HepG2 (cell line): Measurements from ENCODE around the gene DPH3. TPM values are rescaled to one million over a fixed set of nuclear protein-coding genes. Genes with fewer than 3 reads are reported as not detected.

Experiments
- ATAC-seq: fragments of 200-7000 bp; cut with Tn5 transposase; 3 replicates; pipeline ENCODE4 v1.9.1; 2020; ENCODE audit warnings: mild to moderate bottlenecking, moderate library complexity
- BruUV-seq: library from RNA; stranded (reverse); fragments of 400-500 nt; replicated peaks from 2 replicates; lab custom pipeline; 2021; lab: Mats Ljungman, UMichigan
- CTCF ChIA-PET: fragments of 300-600 bp; formaldehyde crosslinking; extraction: SDS; loops from one replicate; lab custom pipeline; 2021; ENCODE audit warnings: low total read pairs, inconsistent platforms, low intra/inter-chr PET ratio; lab: Yijun Ruan, JAX
- POLR2A ChIA-PET: fragments of 350-600 bp; sonication (Branson Sonifier 250); formaldehyde crosslinking; loops from one replicate; lab custom pipeline; 2020; ENCODE audit warnings: antibody characterized with exemption, inconsistent platforms; lab: Yijun Ruan, JAX
- DNase-seq: peaks from one replicate; pipeline ENCODE4 v3.0.0-alpha.2; 2015; ENCODE audit warnings: low spot score
- FAIRE-seq: peaks from 3 replicates; lab custom pipeline; 2011; peaks lifted over from hg19 to GRCh38; lab: Jason Lieb, UNC
- H2AFZ ChIP-seq: one replicate; pipeline ENCODE4 v1.6.1; 2011; ENCODE audit warnings: low read length, inconsistent platforms
- H3K27ac ChIP-seq: fragments of 300-600 bp; 3 replicates; pipeline ENCODE4 v1.8.0; 2011; ENCODE audit warnings: mixed run types, mild to moderate bottlenecking, mixed read lengths, low read length, inconsistent platforms; ENCODE audit not compliant: insufficient read depth; ENCODE audit errors: extremely low read length
- H3K27me3 ChIP-seq, 2 experiments: fragments of 200-600 bp in 1 of 2; 2 replicates in 1 of 2; 3 replicates in 1 of 2; pipeline versions ENCODE4 v1.6.0 to v1.8.0; 2011; ENCODE audit warnings: low read length in 2 of 2, mild to moderate bottlenecking in 2 of 2, moderate library complexity in 2 of 2, inconsistent platforms in 1 of 2; ENCODE audit not compliant: insufficient read depth in 2 of 2, control insufficient read depth in 1 of 2
- H3K36me3 ChIP-seq, 2 experiments: fragments of 200-600 bp in 1 of 2; replicated peaks in 1 of 2; 2 replicates in 1 of 2; 3 replicates in 1 of 2; pipeline versions ENCODE4 v1.5.1 to v1.8.0; 2011; ENCODE audit warnings: low read length in 2 of 2, inconsistent platforms in 1 of 2; ENCODE audit not compliant: insufficient read depth in 2 of 2, control insufficient read depth in 1 of 2
- H3K4me1 ChIP-seq: 2 replicates; pipeline ENCODE4 v1.5.1; 2012; ENCODE audit warnings: low read length, inconsistent platforms; ENCODE audit not compliant: insufficient read depth
- H3K4me2 ChIP-seq: 2 replicates; pipeline ENCODE4 v1.6.0; 2011; ENCODE audit warnings: low read depth, low read length, inconsistent platforms
- H3K4me3 ChIP-seq, 3 experiments: fragments of 200-600 bp in 1 of 3; sonication (generic), shearing (Covaris generic) in 1 of 3; replicated peaks in 1 of 3; 2 replicates each; pipeline ENCODE4 v1.5.1; 2011 to 2016; ENCODE audit warnings: low read length in 3 of 3, inconsistent platforms in 2 of 3, low read depth in 2 of 3, mild to moderate bottlenecking in 2 of 3, control low read depth in 1 of 3, mixed read lengths in 1 of 3; ENCODE audit not compliant: insufficient read depth in 1 of 3
- H3K79me2 ChIP-seq: one replicate; pipeline ENCODE4 v1.6.1; 2011; ENCODE audit warnings: low read length, inconsistent platforms; ENCODE audit not compliant: insufficient read depth
- H3K9ac ChIP-seq: 2 replicates; pipeline ENCODE4 v1.6.0; 2011; ENCODE audit warnings: mild to moderate bottlenecking, low read depth, low read length, inconsistent platforms; ENCODE audit not compliant: insufficient read depth
- H3K9me3 ChIP-seq: 2 replicates; pipeline ENCODE4 v1.5.1; 2012; ENCODE audit warnings: mild to moderate bottlenecking, low read length
- H4K20me1 ChIP-seq: 2 replicates; pipeline ENCODE4 v1.6.0; 2011; ENCODE audit warnings: inconsistent platforms, mild to moderate bottlenecking, low read length, moderate library complexity; ENCODE audit not compliant: insufficient read depth
- CEBPG ChIP-seq: IDR thresholded peaks from 2 replicates; pipeline ENCODE4 v1.6.1; 2016
- CHD4 ChIP-seq: fragments of 200-600 bp; sonication (generic); IDR thresholded peaks from 2 replicates; pipeline ENCODE4 v1.7.0; 2017; ENCODE audit warnings: mild to moderate bottlenecking, low read length, borderline replicate concordance
- JUNB ChIP-seq: sonication (generic); formaldehyde crosslinking; IDR thresholded peaks from 2 replicates; pipeline ENCODE4 v1.8.0; 2022; ENCODE audit warnings: missing genetic modification reagents, mild to moderate bottlenecking, borderline replicate concordance
- ZNF619 ChIP-seq: sonication (generic); formaldehyde crosslinking; IDR thresholded peaks from 2 replicates; pipeline ENCODE4 v1.4.0; 2020; ENCODE audit warnings: mild to moderate bottlenecking, missing genetic modification reagents
- ZNF800 ChIP-seq: sonication (generic); formaldehyde crosslinking; IDR thresholded peaks from 2 replicates; pipeline ENCODE4 v1.4.0; 2020; ENCODE audit warnings: missing genetic modification reagents
- WGBS: methylation state at CpG from one replicate; pipeline ENCODE4 v1.1.6; 2017; ENCODE audit warnings: low lambda C conversion rate; 5-methylcytosine and 5-hydroxymethylcytosine counted together
- in situ Hi-C: cut with HindIII; loops from 2 replicates; pipeline ENCODE4 v1.10.0; 2017; ENCODE audit warnings: low pct_unique_long_range_greater_than_20kb; ENCODE audit not compliant: extremely low pct_ligation_motif_present
- intact Hi-C: fragments of 100-400 bp; cut with micrococcal nuclease; formaldehyde crosslinking; loops from one replicate; pipeline ENCODE4 v1.10.0; 2022; ENCODE audit not compliant: unreplicated experiment
- polyA plus RNA-seq, 8 experiments: library from polyadenylated mRNA; depleted of rRNA in 3 of 8; stranded (reverse) in 7 of 8; unstranded in 1 of 8; fragments of >200 nt; fragmentation: Illumina TruSeq in 4 of 8; extraction: Trizol in 4 of 8; gene quantifications; 2 replicates each; pipeline versions ENCODE4 v1.2.1 to v1.2.3, GENCODE V29; 2011 to 2016; ENCODE audit warnings: low read depth in 4 of 8, missing spikeins in 1 of 8, mixed read lengths in 1 of 8; ENCODE audit not compliant: insufficient read depth in 1 of 8
- total RNA-seq, 5 experiments: library from RNA; depleted of rRNA; stranded (reverse); fragments of >200 nt; fragmentation: Illumina TruSeq; extraction: Trizol; gene quantifications; 2 replicates each; pipeline ENCODE4 v1.2.3, GENCODE V29; 2016; ENCODE audit warnings: low read depth in 1 of 5
- TF ChIP-seq, protein P1 (sequence below): sonication (generic); formaldehyde crosslinking; IDR thresholded peaks from 2 replicates; pipeline ENCODE4 v1.5.0; 2020; ENCODE audit warnings: mild to moderate bottlenecking, missing genetic modification reagents
- TF ChIP-seq, protein P2 (sequence below): IDR thresholded peaks from 2 replicates; pipeline ENCODE4 v1.6.1; 2012; ENCODE audit warnings: low read length, improper control_type of control experiment
- TF ChIP-seq, protein P3 (sequence below): sonication (generic); formaldehyde crosslinking; conservative IDR thresholded peaks from 2 replicates; pipeline ENCODE4 v1.4.0; 2020; ENCODE audit warnings: missing genetic modification reagents
- TF ChIP-seq, protein P4 (sequence below): sonication (generic); formaldehyde crosslinking; IDR thresholded peaks from 2 replicates; pipeline ENCODE4 v1.4.0; 2020; ENCODE audit warnings: missing genetic modification reagents, mild to moderate bottlenecking, borderline replicate concordance

DPH3 gene
- total and polyA plus RNA-seq, 2 of the 13 experiments (the other 11 are each of a cell fraction or from before 2014, with no cell fraction given), result 18.3 to 21.6 TPM

DNA sequence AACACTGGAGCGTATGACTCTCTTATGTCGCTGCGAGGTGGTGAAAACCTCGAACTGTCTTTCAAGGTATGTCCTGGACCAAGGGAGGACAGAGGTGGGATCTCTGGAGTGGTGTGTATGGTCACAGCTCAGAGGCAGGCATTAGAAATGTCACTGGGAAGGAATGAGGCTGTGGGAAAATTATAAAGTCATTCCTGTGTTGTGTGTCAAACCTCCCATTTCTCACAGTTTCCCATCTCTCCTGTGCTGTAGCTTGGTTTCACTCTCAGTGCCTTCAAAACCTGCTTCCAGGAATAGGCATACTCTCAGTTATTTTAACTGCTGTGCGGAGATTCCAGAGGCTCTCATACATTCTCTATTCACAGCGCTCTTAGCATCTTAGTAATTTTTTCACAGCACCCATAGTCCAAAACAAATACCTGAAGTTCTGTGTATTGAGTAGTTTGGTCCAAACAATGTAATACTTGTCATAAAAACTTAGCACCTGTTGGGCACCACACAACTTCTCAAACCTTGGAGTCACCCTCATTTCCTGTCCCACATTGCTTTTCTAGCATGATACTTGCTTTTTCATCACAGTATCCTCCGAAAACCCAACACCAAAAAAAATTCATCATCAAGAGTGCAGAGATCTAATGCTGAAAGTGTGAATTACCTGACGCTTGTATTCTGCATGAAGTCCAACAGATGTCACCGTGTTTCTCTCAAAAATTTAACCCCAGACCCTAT, 53.4 kb downstream of the DPH3 start:
- Histone ChIP-seq H3K4me1 (no peaks in the 10 kb centered on the region), H3K4me2 (no peak overlapping the region), H3K79me2 (no peaks in the 10 kb centered on the region), H2AFZ (no peak overlapping the region), H3K36me3 (no peaks in the 10 kb centered on the region), H3K27ac (no peak overlapping the region), H4K20me1 (no peaks in the 10 kb centered on the region)
- intact Hi-C loops, result no loop called here
- ATAC-seq (no peak), DNase-seq (no peak)
- CTCF ChIA-PET, result no interaction called here
- WGBS, result 36% methylated on average over 9 of the region's 9 CpGs
- TF ChIP-seq JUNB (CRISPR knock-in tag) (no peak), ZNF800 (CRISPR knock-in tag) (no peak), CEBPG (CRISPR knock-in tag) (no peak), CHD4 (no peak), ZNF619 (CRISPR knock-in tag) (no peak)
- TF ChIP-seq, protein P1, sequence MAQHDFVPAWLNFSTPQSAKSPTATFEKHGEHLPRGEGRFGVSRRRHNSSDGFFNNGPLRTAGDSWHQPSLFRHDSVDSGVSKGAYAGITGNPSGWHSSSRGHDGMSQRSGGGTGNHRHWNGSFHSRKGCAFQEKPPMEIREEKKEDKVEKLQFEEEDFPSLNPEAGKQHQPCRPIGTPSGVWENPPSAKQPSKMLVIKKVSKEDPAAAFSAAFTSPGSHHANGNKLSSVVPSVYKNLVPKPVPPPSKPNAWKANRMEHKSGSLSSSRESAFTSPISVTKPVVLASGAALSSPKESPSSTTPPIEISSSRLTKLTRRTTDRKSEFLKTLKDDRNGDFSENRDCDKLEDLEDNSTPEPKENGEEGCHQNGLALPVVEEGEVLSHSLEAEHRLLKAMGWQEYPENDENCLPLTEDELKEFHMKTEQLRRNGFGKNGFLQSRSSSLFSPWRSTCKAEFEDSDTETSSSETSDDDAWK (CRISPR knock-in tag), result no peak
- TF ChIP-seq, protein P2, sequence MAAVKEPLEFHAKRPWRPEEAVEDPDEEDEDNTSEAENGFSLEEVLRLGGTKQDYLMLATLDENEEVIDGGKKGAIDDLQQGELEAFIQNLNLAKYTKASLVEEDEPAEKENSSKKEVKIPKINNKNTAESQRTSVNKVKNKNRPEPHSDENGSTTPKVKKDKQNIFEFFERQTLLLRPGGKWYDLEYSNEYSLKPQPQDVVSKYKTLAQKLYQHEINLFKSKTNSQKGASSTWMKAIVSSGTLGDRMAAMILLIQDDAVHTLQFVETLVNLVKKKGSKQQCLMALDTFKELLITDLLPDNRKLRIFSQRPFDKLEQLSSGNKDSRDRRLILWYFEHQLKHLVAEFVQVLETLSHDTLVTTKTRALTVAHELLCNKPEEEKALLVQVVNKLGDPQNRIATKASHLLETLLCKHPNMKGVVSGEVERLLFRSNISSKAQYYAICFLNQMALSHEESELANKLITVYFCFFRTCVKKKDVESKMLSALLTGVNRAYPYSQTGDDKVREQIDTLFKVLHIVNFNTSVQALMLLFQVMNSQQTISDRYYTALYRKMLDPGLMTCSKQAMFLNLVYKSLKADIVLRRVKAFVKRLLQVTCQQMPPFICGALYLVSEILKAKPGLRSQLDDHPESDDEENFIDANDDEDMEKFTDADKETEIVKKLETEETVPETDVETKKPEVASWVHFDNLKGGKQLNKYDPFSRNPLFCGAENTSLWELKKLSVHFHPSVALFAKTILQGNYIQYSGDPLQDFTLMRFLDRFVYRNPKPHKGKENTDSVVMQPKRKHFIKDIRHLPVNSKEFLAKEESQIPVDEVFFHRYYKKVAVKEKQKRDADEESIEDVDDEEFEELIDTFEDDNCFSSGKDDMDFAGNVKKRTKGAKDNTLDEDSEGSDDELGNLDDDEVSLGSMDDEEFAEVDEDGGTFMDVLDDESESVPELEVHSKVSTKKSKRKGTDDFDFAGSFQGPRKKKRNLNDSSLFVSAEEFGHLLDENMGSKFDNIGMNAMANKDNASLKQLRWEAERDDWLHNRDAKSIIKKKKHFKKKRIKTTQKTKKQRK, result no peak
- TF ChIP-seq, protein P3, sequence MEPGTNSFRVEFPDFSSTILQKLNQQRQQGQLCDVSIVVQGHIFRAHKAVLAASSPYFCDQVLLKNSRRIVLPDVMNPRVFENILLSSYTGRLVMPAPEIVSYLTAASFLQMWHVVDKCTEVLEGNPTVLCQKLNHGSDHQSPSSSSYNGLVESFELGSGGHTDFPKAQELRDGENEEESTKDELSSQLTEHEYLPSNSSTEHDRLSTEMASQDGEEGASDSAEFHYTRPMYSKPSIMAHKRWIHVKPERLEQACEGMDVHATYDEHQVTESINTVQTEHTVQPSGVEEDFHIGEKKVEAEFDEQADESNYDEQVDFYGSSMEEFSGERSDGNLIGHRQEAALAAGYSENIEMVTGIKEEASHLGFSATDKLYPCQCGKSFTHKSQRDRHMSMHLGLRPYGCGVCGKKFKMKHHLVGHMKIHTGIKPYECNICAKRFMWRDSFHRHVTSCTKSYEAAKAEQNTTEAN (CRISPR knock-in tag), result no peak
- TF ChIP-seq, protein P4, sequence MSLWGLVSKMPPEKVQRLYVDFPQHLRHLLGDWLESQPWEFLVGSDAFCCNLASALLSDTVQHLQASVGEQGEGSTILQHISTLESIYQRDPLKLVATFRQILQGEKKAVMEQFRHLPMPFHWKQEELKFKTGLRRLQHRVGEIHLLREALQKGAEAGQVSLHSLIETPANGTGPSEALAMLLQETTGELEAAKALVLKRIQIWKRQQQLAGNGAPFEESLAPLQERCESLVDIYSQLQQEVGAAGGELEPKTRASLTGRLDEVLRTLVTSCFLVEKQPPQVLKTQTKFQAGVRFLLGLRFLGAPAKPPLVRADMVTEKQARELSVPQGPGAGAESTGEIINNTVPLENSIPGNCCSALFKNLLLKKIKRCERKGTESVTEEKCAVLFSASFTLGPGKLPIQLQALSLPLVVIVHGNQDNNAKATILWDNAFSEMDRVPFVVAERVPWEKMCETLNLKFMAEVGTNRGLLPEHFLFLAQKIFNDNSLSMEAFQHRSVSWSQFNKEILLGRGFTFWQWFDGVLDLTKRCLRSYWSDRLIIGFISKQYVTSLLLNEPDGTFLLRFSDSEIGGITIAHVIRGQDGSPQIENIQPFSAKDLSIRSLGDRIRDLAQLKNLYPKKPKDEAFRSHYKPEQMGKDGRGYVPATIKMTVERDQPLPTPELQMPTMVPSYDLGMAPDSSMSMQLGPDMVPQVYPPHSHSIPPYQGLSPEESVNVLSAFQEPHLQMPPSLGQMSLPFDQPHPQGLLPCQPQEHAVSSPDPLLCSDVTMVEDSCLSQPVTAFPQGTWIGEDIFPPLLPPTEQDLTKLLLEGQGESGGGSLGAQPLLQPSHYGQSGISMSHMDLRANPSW (CRISPR knock-in tag), result no peak
- TF ChIP-seq, all 625 proteins: peak for 0
- FAIRE-seq, result no peak
- in situ Hi-C loops, result no loop called here
- Histone ChIP-seq H3K4me3 (no peak overlapping the region), H3K9ac (no peak overlapping the region), H3K27me3 (peaks cover 0 to 17% of the 10 kb centered on the region in 2 experiments; a peak in 2 of 5 replicates), H3K9me3 (no peaks in the 10 kb centered on the region)
- POLR2A ChIA-PET, result no interaction called here
- BruUV-seq, result no TSS peak
